Left ventricle myocardium inferior (tissue), 1 donor: ENCODE results near the gene ADAM33. TPM values are rescaled to one million over a fixed set of nuclear protein-coding genes. Genes with fewer than 3 reads are reported as not detected.

Experiments
- DNase-seq: peaks from one replicate; pipeline ENCODE4 v3.0.0-alpha.2; 2020
- H3K27ac ChIP-seq: fragments of 200-600 bp; replicated peaks from 2 replicates; pipeline ENCODE4 v1.8.0; 2021
- H3K27me3 ChIP-seq: fragments of 200-600 bp; 2 replicates; pipeline ENCODE4 v1.8.0; 2021; ENCODE audit warnings: low read depth
- H3K36me3 ChIP-seq: fragments of 200-600 bp; 2 replicates; pipeline ENCODE4 v1.8.0; 2021
- H3K4me1 ChIP-seq: fragments of 200-600 bp; 2 replicates; pipeline ENCODE4 v1.8.0; 2021
- H3K4me3 ChIP-seq: fragments of 200-600 bp; 2 replicates; pipeline ENCODE4 v1.8.0; 2021; ENCODE audit warnings: mild to moderate bottlenecking, moderate library complexity
- H3K9me3 ChIP-seq: fragments of 200-600 bp; replicated peaks from 2 replicates; pipeline ENCODE4 v1.8.0; 2021
- CTCF ChIP-seq: fragments of 200-600 bp; IDR thresholded peaks from 2 replicates; pipeline ENCODE4 v1.8.0; 2021; ENCODE audit warnings: antibody characterized with exemption, mild to moderate bottlenecking, borderline replicate concordance
- intact Hi-C: fragments of 100-400 bp; cut with micrococcal nuclease; formaldehyde crosslinking; loops from one replicate; pipeline ENCODE4 v1.11.0; 2022
- total RNA-seq: library from RNA; stranded (reverse); fragmentation: NEBNext Ultra II Directional; extraction: Animal tissue kit (Norgen Biotek cat#: 25700); gene quantifications from one replicate; pipeline ENCODE4 v1.2.1, GENCODE V29; 2021
- donor health status: DM: no; HTN: yes; CAD: no; lungs with severe emphysema.

The ADAM33 gene
- total RNA-seq, 1 donor from 2014 or later: 10.8 TPM

- TF ChIP-seq CTCF: no peak
- no peak for DNase-seq
- intact Hi-C loops: no loop called here
- Histone ChIP-seq H3K27ac (no peak overlapping the region), H3K4me3 (no peak overlapping the region), H3K27me3 (peaks cover 65% of the 10 kb centered on the region), H3K36me3 (no peaks in the 10 kb centered on the region), H3K9me3 (no peaks in the 10 kb centered on the region), H3K4me1 (peaks cover 7% of the 10 kb centered on the region)
Observed at GRCh38 chr20:3667434-3668037, 14.3 kb downstream of the ADAM33 start.

- TF ChIP-seq CTCF: no peak
- Histone ChIP-seq H3K36me3 (no peaks in the 10 kb centered on the region), H3K27ac (no peak overlapping the region), H3K9me3 (no peaks in the 10 kb centered on the region), H3K4me1 (peaks cover 9% of the 10 kb centered on the region), H3K4me3 (no peak overlapping the region), H3K27me3 (peaks cover 74% of the 10 kb centered on the region)
- DNase-seq: no peak
- intact Hi-C loops: no loop called here
Observed at GRCh38 chr20:3663858-3664257, 18.0 kb downstream of the ADAM33 start.

GRCh38 chr20:3663031-3663701, 18.6 kb downstream of the ADAM33 start, which contains the start of gene GFRA4:
TSS of gene GFRA4 (minus strand) at chr20:3663399. CDS start at chr20:3663399, 0 bp downstream.
- Histone ChIP-seq H3K9me3 (no peaks in the 10 kb centered on the region), H3K4me1 (peaks cover 9% of the 10 kb centered on the region), H3K27me3 (peaks cover 74% of the 10 kb centered on the region), H3K36me3 (no peaks in the 10 kb centered on the region), H3K4me3 (no peak within 1 kb of the TSS), H3K27ac (no peak within 1 kb of the TSS)
- DNase-seq: no peak
- intact Hi-C loops: no loop called here
- no peak for TF ChIP-seq CTCF

GRCh38 chr20:3661814-3662665, 19.8 kb downstream of the ADAM33 start:
- H3K4me3 ChIP-seq: no peak overlapping the region
- peaks cover 9% of the 10 kb centered on the region for H3K4me1 ChIP-seq
- intact Hi-C loops: no loop called here
- no peaks in the 10 kb centered on the region for H3K9me3 ChIP-seq
- H3K27me3 ChIP-seq: peaks cover 77% of the 10 kb centered on the region
- no peaks in the 10 kb centered on the region for H3K36me3 ChIP-seq
- no peak for TF ChIP-seq CTCF
- DNase-seq: no peak
- no peak overlapping the region for H3K27ac ChIP-seq

- DNase-seq: no peak
- TF ChIP-seq CTCF: no peak
- H3K4me3 ChIP-seq: peak overlapping the region; percentile 43
- intact Hi-C loops: no loop called here
- H3K27me3 ChIP-seq: peaks cover 69% of the 10 kb centered on the region
- peaks cover 9% of the 10 kb centered on the region for H3K4me1 ChIP-seq
- no peak overlapping the region for H3K27ac ChIP-seq
- H3K36me3 ChIP-seq: no peaks in the 10 kb centered on the region
- H3K9me3 ChIP-seq: no peaks in the 10 kb centered on the region
Observed at GRCh38 chr20:3661060-3661813, 20.6 kb downstream of the ADAM33 start.
